Activated B cell treated with CpG ODN at 0.5 μM for 24 hours (primary cell): ENCODE measurements around the gene TPP2. TPM values are rescaled to one million over a fixed set of nuclear protein-coding genes. Genes with fewer than 3 reads are reported as not detected.

Experiments used
- ATAC-seq: fragments of 200-7000 bp; cut with Tn5 transposase; one replicate; pipeline ENCODE4 v1.10.0; 2021; ENCODE audit warnings: low read depth, mild to moderate bottlenecking, moderate library complexity
- CTCF ChIA-PET: fragments of 350-600 bp; sonication (Branson Sonifier 250); formaldehyde crosslinking; loops from one replicate; lab custom pipeline; 2021; ENCODE audit warnings: antibody characterized with exemption; lab: Charles Lee
- POLR2A ChIA-PET: fragments of 350-600 bp; sonication (Branson Sonifier 250); formaldehyde crosslinking; loops from one replicate; lab custom pipeline; 2021; ENCODE audit warnings: antibody characterized with exemption; lab: Charles Lee
- DNase-seq: peaks from one replicate; pipeline ENCODE4 v3.0.0; 2022
- H3K27ac Mint-ChIP-seq: one replicate; pipeline ENCODE4 v1.8.0; 2020; ENCODE audit warnings: mixed read lengths
- H3K27me3 Mint-ChIP-seq: one replicate; pipeline ENCODE4 v1.8.0; 2021; ENCODE audit warnings: mixed read lengths
- H3K36me3 Mint-ChIP-seq: one replicate; pipeline ENCODE4 v1.8.0; 2021; ENCODE audit warnings: low read depth, mixed read lengths
- H3K4me1 Mint-ChIP-seq: one replicate; pipeline ENCODE4 v1.8.0; 2021; ENCODE audit warnings: mixed read lengths
- H3K4me3 Mint-ChIP-seq: one replicate; pipeline ENCODE4 v1.8.0; 2020; ENCODE audit warnings: mild to moderate bottlenecking, mixed read lengths
- H3K9me3 Mint-ChIP-seq: one replicate; pipeline ENCODE4 v1.8.0; 2020; ENCODE audit warnings: mixed read lengths
- CTCF ChIP-seq: fragments of 200-600 bp; IDR thresholded peaks from one replicate; pipeline ENCODE4 v1.8.0; 2022; ENCODE audit warnings: antibody characterized with exemption, mild to moderate bottlenecking
- intact Hi-C: fragments of 100-400 bp; cut with micrococcal nuclease; formaldehyde crosslinking; loops from one replicate; pipeline ENCODE4 v1.15.1; 2024
- total RNA-seq: library from RNA; stranded (reverse); gene quantifications from 2 replicates; pipeline ENCODE4 v1.2.3, GENCODE V29; 2022

TPP2 gene
- total RNA-seq, 1 donor from 2014 or later: 53.1 TPM

- Mint-ChIP-seq H3K9me3 (no peaks in the 10 kb centered on the region), H3K4me3 (no peak overlapping the region), H3K4me1 (peaks cover 19% of the 10 kb centered on the region), H3K36me3 (peaks cover 59% of the 10 kb centered on the region), H3K27ac (no peak overlapping the region), H3K27me3 (no peaks in the 10 kb centered on the region)
- no peak for TF ChIP-seq CTCF
- ATAC-seq (no peak), DNase-seq (no peak)
- POLR2A ChIA-PET: no interaction called here
- intact Hi-C loops: no loop called here
- CTCF ChIA-PET: no interaction called here
These were observed 12.2 kb downstream of the TPP2 start for GRCh38 chr13:102608974-102609373.

GRCh38 chr13:102609696-102610095 is 12.9 kb downstream of the TPP2 start:
- POLR2A ChIA-PET: no interaction called here
- no peaks in the 10 kb centered on the region for H3K27me3 Mint-ChIP-seq
- H3K36me3 Mint-ChIP-seq: peaks cover 60% of the 10 kb centered on the region
- CTCF ChIA-PET: no interaction called here
- peaks cover 18% of the 10 kb centered on the region for H3K4me1 Mint-ChIP-seq
- no peak overlapping the region for H3K27ac Mint-ChIP-seq
- no peak overlapping the region for H3K4me3 Mint-ChIP-seq
- TF ChIP-seq CTCF: no peak
- ATAC-seq (no peak), DNase-seq (no peak)
- intact Hi-C loops: no loop called here
- no peaks in the 10 kb centered on the region for H3K9me3 Mint-ChIP-seq

GRCh38 chr13:102610296-102610895 is 13.6 kb downstream of the TPP2 start:
- Mint-ChIP-seq H3K36me3 (peaks cover 56% of the 10 kb centered on the region), H3K4me1 (peaks cover 18% of the 10 kb centered on the region), H3K9me3 (no peaks in the 10 kb centered on the region), H3K27me3 (no peaks in the 10 kb centered on the region), H3K27ac (no peak overlapping the region), H3K4me3 (no peak overlapping the region)
- CTCF ChIA-PET: no interaction called here
- no peak for ATAC-seq
- intact Hi-C loops: no loop called here
- TF ChIP-seq CTCF: no peak
- no peak for DNase-seq
- POLR2A ChIA-PET: no interaction called here

GRCh38 chr13:102617697-102618350 is 21.0 kb downstream of the TPP2 start:
- CTCF ChIA-PET: no interaction called here
- peaks cover 72% of the 10 kb centered on the region for H3K36me3 Mint-ChIP-seq
- H3K27ac Mint-ChIP-seq: no peak overlapping the region
- no peak for ATAC-seq
- no peak for DNase-seq
- no peak for TF ChIP-seq CTCF
- H3K27me3 Mint-ChIP-seq: no peaks in the 10 kb centered on the region
- peaks cover 4% of the 10 kb centered on the region for H3K4me1 Mint-ChIP-seq
- H3K9me3 Mint-ChIP-seq: no peaks in the 10 kb centered on the region
- no peak overlapping the region for H3K4me3 Mint-ChIP-seq
- intact Hi-C loops: loop anchor here (2.0 kb wide), 1 partner anchor 15 kb away; no protein-coding TSS in a partner anchor
- POLR2A ChIA-PET: no interaction called here

GRCh38 chr13:102620516-102620915 is 23.7 kb downstream of the TPP2 start:
- DNase-seq (no peak), ATAC-seq (no peak)
- CTCF ChIA-PET: no interaction called here
- H3K36me3 Mint-ChIP-seq: peaks cover 74% of the 10 kb centered on the region
- POLR2A ChIA-PET: no interaction called here
- H3K4me1 Mint-ChIP-seq: no peaks in the 10 kb centered on the region
- no peak for TF ChIP-seq CTCF
- H3K9me3 Mint-ChIP-seq: no peaks in the 10 kb centered on the region
- H3K27me3 Mint-ChIP-seq: no peaks in the 10 kb centered on the region
- intact Hi-C loops: loop anchor here (5.0 kb wide), 1 partner anchor 42 kb away; no protein-coding TSS in a partner anchor
- no peak overlapping the region for H3K27ac Mint-ChIP-seq
- no peak overlapping the region for H3K4me3 Mint-ChIP-seq
